SK-N-SH (cell line): ENCODE measurements around the gene GUK1. TPM values are rescaled to one million over a fixed set of nuclear protein-coding genes. Genes with fewer than 3 reads are reported as not detected.

Source experiments
- CTCF ChIA-PET: fragments of 300-600, 350-600 bp; formaldehyde crosslinking; extraction: SDS; loops from one replicate; lab custom pipeline; 2021; lab: Yijun Ruan, JAX
- POLR2A ChIA-PET: fragments of 350-600 bp; sonication (Branson Sonifier 250); formaldehyde crosslinking; extraction: SDS; loops from one replicate; lab custom pipeline; 2020; ENCODE audit warnings: antibody characterized with exemption, inconsistent platforms; lab: Yijun Ruan, JAX
- DNase-seq: peaks from one replicate; pipeline ENCODE4 v3.0.0; 2012
- H2AFZ ChIP-seq: fragments of 200-600 bp; sonication (generic); 2 replicates; pipeline ENCODE4 v1.8.1; 2016; ENCODE audit warnings: antibody characterized with exemption, mild to moderate bottlenecking, low read depth
- H3F3A ChIP-seq: fragments of 200-600 bp; sonication (generic); replicated peaks from 2 replicates; pipeline ENCODE3; 2016; ENCODE audit warnings: antibody characterized with exemption, mild to moderate bottlenecking; ENCODE audit not compliant: insufficient read depth
- H3K27ac ChIP-seq, 2 experiments: fragments of 200-500 bp in 1 of 2; fragments of 200-600 bp in 1 of 2; sonication (Bioruptor generic) in 1 of 2; sonication (generic), shearing (Covaris generic) in 1 of 2; 2 replicates each; pipeline versions ENCODE4 v1.5.1 to v1.6.1; 2014 to 2016; ENCODE audit warnings: low read depth in 2 of 2, inconsistent platforms in 1 of 2, low read length in 1 of 2, mild to moderate bottlenecking in 1 of 2, mixed read lengths in 1 of 2
- H3K27me3 ChIP-seq: fragments of 200-600 bp; sonication (generic), shearing (Covaris generic); 2 replicates; pipeline ENCODE4 v1.6.1; 2016; ENCODE audit warnings: mixed run types; ENCODE audit not compliant: insufficient read depth
- H3K36me3 ChIP-seq, 2 experiments: fragments of 200-500 bp in 1 of 2; fragments of 200-600 bp in 1 of 2; sonication (Bioruptor generic) in 1 of 2; sonication (generic) in 1 of 2; replicated peaks in 1 of 2; 2 replicates each; pipeline versions ENCODE3 to v1.5.1; 2014 to 2016; ENCODE audit warnings: low read length in 1 of 2, mild to moderate bottlenecking in 1 of 2; ENCODE audit not compliant: insufficient read depth in 2 of 2, control insufficient read depth in 1 of 2
- H3K4me1 ChIP-seq, 2 experiments: fragments of 200-500 bp in 1 of 2; fragments of 200-600 bp in 1 of 2; sonication (Bioruptor generic) in 1 of 2; sonication (generic), shearing (Covaris generic) in 1 of 2; 2 replicates each; pipeline versions ENCODE4 v1.5.1 to v1.6.1; 2014 to 2016; ENCODE audit warnings: low read depth in 1 of 2, low read length in 1 of 2, mixed run types in 1 of 2; ENCODE audit not compliant: insufficient read depth in 2 of 2, control insufficient read depth in 1 of 2
- H3K4me2 ChIP-seq: fragments of 200-600 bp; sonication (generic), shearing (Covaris generic); 2 replicates; pipeline ENCODE4 v1.6.1; 2017; ENCODE audit warnings: mixed run types
- H3K4me3 ChIP-seq, 2 experiments: fragments of 200-500 bp in 1 of 2; fragments of 200-600 bp in 1 of 2; sonication (Bioruptor generic) in 1 of 2; sonication (generic), shearing (Covaris generic) in 1 of 2; 2 replicates each; pipeline versions ENCODE4 v1.5.1 to v1.8.1; 2014 to 2016; ENCODE audit warnings: low read depth in 2 of 2, inconsistent platforms in 1 of 2, low read length in 1 of 2, mild to moderate bottlenecking in 1 of 2, mixed read lengths in 1 of 2, moderate library complexity in 1 of 2
- H3K79me2 ChIP-seq: fragments of 200-600 bp; sonication (generic); 2 replicates; pipeline ENCODE4 v1.8.1; 2017; ENCODE audit warnings: mild to moderate bottlenecking; ENCODE audit not compliant: insufficient read depth
- H3K9ac ChIP-seq: fragments of 200-600 bp; sonication (generic); 2 replicates; pipeline ENCODE4 v1.6.1; 2017; ENCODE audit warnings: mixed run types
- H3K9me2 ChIP-seq: fragments of 200-600 bp; sonication (generic); 2 replicates; pipeline ENCODE4 v1.6.1; 2017; ENCODE audit warnings: mixed run types
- H3K9me3 ChIP-seq: fragments of 200-600 bp; sonication (generic); 2 replicates; pipeline ENCODE4 v1.6.1; 2017; ENCODE audit warnings: mixed run types, mild to moderate bottlenecking, moderate library complexity
- H4K20me1 ChIP-seq: fragments of 200-600 bp; sonication (generic); 2 replicates; pipeline ENCODE4 v1.6.1; 2017; ENCODE audit warnings: mild to moderate bottlenecking, mixed run types; ENCODE audit not compliant: insufficient read depth
- ELF1 ChIP-seq: IDR thresholded peaks from 2 replicates; pipeline ENCODE4 v1.4.0; 2012
- EP300 ChIP-seq, 2 experiments: IDR thresholded peaks; 2 replicates each; pipeline versions ENCODE4 v1.4.0 to v1.6.1; 2012; ENCODE audit warnings: borderline replicate concordance in 1 of 2, low read depth in 1 of 2, low read length in 1 of 2
- EZH2phosphoT487 ChIP-seq: fragments of 200-600 bp; sonication (generic); IDR thresholded peaks from 2 replicates; pipeline ENCODE4 v1.6.1; 2017; ENCODE audit warnings: low read depth, mixed run types, mild to moderate bottlenecking, antibody characterized with exemption, moderate library complexity, borderline replicate concordance
- FOXJ3 ChIP-seq: sonication (generic); formaldehyde crosslinking; IDR thresholded peaks from 2 replicates; pipeline ENCODE4 v1.5.1; 2020; ENCODE audit warnings: mild to moderate bottlenecking, missing genetic modification reagents
- MXI1 ChIP-seq: IDR thresholded peaks from 2 replicates; pipeline ENCODE4 v1.6.1; 2012; ENCODE audit warnings: mild to moderate bottlenecking, low read depth, low read length, improper control_type of control experiment
- NFIC ChIP-seq: IDR thresholded peaks from 2 replicates; pipeline ENCODE4 v1.4.0; 2012; ENCODE audit warnings: borderline replicate concordance
- NRF1 ChIP-seq: IDR thresholded peaks from 2 replicates; pipeline ENCODE4 v1.6.1; 2012; ENCODE audit warnings: low read depth, mild to moderate bottlenecking, low read length
- PBX3 ChIP-seq: IDR thresholded peaks from 2 replicates; pipeline ENCODE4; 2012
- POLR2AphosphoS5 ChIP-seq: IDR thresholded peaks from 2 replicates; pipeline ENCODE4 v1.6.1; 2012; ENCODE audit warnings: low read depth, low read length
- RAD21 ChIP-seq: IDR thresholded peaks from 2 replicates; pipeline ENCODE4 v1.6.1; 2012; ENCODE audit warnings: mild to moderate bottlenecking, low read length
- REST ChIP-seq: IDR thresholded peaks from 2 replicates; pipeline ENCODE4 v1.6.1; 2012; ENCODE audit warnings: mild to moderate bottlenecking, low read depth, low read length, moderate library complexity
- RFX5 ChIP-seq: IDR thresholded peaks from 2 replicates; pipeline ENCODE4 v1.6.1; 2012; ENCODE audit warnings: mild to moderate bottlenecking, improper control_type of control experiment, low read length
- RXRA ChIP-seq: IDR thresholded peaks from 2 replicates; pipeline ENCODE4 v1.4.0; 2012; ENCODE audit warnings: low read depth, mild to moderate bottlenecking, borderline replicate concordance
- SIN3A ChIP-seq: IDR thresholded peaks from 2 replicates; pipeline ENCODE4 v1.6.1; 2012; ENCODE audit warnings: low read depth, mild to moderate bottlenecking, low read length, moderate library complexity, borderline replicate concordance
- TCF12 ChIP-seq: IDR thresholded peaks from 2 replicates; pipeline ENCODE4 v1.4.0; 2012
- USF2 ChIP-seq: fragments of 150-350 bp; IDR thresholded peaks from 2 replicates; pipeline ENCODE4 v1.6.1; 2017; ENCODE audit warnings: antibody characterized with exemption, low read length, low read depth, borderline replicate concordance
- YY1 ChIP-seq: IDR thresholded peaks from 2 replicates; pipeline ENCODE4 v1.4.0; 2012; ENCODE audit warnings: low read depth, mild to moderate bottlenecking
- WGBS: methylation state at CpG from one replicate; pipeline ENCODE4 v1.1.6; 2017; ENCODE audit warnings: low lambda C conversion rate; 5-methylcytosine and 5-hydroxymethylcytosine counted together
- polyA plus RNA-seq, 3 experiments: library from polyadenylated mRNA; depleted of rRNA; stranded (reverse); fragments of >200 nt; gene quantifications; 2 replicates each; pipeline ENCODE4 v1.2.3, GENCODE V29; 2012
- TF ChIP-seq, protein P1 (sequence below): fragments of 150-350 bp; IDR thresholded peaks from 2 replicates; pipeline ENCODE4 v1.6.1; 2016; ENCODE audit warnings: mild to moderate bottlenecking, low read depth, low read length

Gene GUK1
- polyA plus RNA-seq, 1 of the 3 experiments (the other 2 are of a cell fraction) = 742 TPM

DNA sequence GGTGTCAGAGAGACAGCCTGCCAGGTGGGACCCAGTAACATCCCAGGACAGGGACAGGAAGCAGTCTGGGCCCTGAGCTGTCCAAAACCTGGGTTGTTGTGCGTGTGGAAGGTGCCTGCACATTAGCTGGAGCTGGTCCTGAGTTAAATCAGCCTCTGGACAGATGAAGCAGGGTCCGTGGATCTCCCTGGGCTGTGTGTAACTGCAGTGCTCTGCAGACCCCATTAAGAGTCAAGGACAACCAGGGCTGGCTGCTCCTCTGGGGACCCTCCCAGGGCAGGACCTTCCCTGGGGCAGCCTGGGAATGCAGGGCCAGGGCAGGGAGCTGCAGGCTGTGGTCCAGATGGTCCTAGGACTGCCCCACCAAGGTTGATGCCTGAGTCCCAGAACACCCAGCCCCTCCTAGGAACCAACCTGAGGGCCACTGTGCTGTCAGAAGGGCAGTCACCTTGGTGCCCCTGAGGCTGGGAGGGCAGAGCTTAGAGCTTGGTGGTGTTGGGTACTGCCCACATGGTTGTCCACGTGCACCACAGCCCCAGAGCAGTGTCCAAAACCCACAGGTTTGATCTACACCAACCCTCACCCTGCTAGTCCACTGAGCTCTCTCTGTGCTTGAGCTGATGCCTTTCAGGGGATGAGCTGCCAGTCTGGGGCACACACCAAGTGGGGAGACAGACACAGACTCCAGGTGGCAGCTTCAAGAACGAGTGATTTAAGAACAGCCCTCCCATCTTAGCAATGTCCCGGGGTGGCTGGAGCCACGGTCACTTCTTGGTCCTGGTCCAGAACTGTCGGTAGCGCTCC is 33.9 kb upstream of the GUK1 start:
- ChIA-PET CTCF (interaction anchor here (1.0 to 5.6 kb wide), 3 partner anchors 24 to 107 kb away, joined by 3 to 31 read pairs (median 3); no protein-coding TSS in a partner anchor), POLR2A (interaction anchor here (1.3 kb wide), 1 partner anchor 24 kb away, joined by 3 read pairs; the partner anchor contains the start of gene ARF1)
- Histone ChIP-seq H4K20me1 (peaks cover 7% of the 10 kb centered on the region), H3K27me3 (no peaks in the 10 kb centered on the region), H3K36me3 (peaks cover 8 to 24% of the 10 kb centered on the region in 2 experiments), H3F3A (peaks cover 5% of the 10 kb centered on the region), H3K4me1 (peaks cover 8 to 45% of the 10 kb centered on the region in 2 experiments; a peak in 3 of 4 replicates), H3K9me3 (no peaks in the 10 kb centered on the region), H3K4me3 (no peak overlapping the region), H3K4me2 (no peak overlapping the region), H2AFZ (no peak overlapping the region), H3K27ac (no peak overlapping the region), H3K79me2 (peaks cover 37% of the 10 kb centered on the region), H3K9me2 (no peaks in the 10 kb centered on the region), H3K9ac (no peak overlapping the region)
- no peak for DNase-seq
- WGBS = 43% methylated on average over 5 of the region's 8 CpGs
- TF ChIP-seq RAD21 = no peak
- TF ChIP-seq EZH2phosphoT487 = no peak
- no peak for TF ChIP-seq MXI1
- no peak for TF ChIP-seq EP300 (IDR thresholded peaks at IDR 0.05; ENCODE audit: borderline replicate concordance in 1 of 2, low read depth in 1 of 2, low read length in 1 of 2)
- no peak for TF ChIP-seq RFX5
- TF ChIP-seq RXRA = no peak
- no peak for TF ChIP-seq YY1
- TF ChIP-seq USF2 = no peak
- TF ChIP-seq, protein P1, sequence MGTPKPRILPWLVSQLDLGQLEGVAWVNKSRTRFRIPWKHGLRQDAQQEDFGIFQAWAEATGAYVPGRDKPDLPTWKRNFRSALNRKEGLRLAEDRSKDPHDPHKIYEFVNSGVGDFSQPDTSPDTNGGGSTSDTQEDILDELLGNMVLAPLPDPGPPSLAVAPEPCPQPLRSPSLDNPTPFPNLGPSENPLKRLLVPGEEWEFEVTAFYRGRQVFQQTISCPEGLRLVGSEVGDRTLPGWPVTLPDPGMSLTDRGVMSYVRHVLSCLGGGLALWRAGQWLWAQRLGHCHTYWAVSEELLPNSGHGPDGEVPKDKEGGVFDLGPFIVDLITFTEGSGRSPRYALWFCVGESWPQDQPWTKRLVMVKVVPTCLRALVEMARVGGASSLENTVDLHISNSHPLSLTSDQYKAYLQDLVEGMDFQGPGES = no peak
- no peak for TF ChIP-seq TCF12
- TF ChIP-seq ELF1 = no peak
- TF ChIP-seq POLR2AphosphoS5 = no peak
- TF ChIP-seq NFIC = no peak
- no peak for TF ChIP-seq FOXJ3 (CRISPR knock-in tag)
- no peak for TF ChIP-seq NRF1
- TF ChIP-seq SIN3A = no peak
- TF ChIP-seq REST = no peak
- no peak for TF ChIP-seq PBX3
